AG10803 (cell line): ENCODE data around the gene SYT12.

Experiments used
- DNase-seq: peaks from one replicate; pipeline ENCODE4 v3.0.0; 2010; ENCODE audit warnings: low read depth
- H3K4me3 ChIP-seq: 2 replicates; pipeline ENCODE4 v1.5.1; 2011; ENCODE audit warnings: mild to moderate bottlenecking, low read length, control low read depth
- TF ChIP-seq, protein P1 (sequence below): conservative IDR thresholded peaks from 2 replicates; pipeline ENCODE4 v1.5.1; 2011; ENCODE audit warnings: mild to moderate bottlenecking, low read length, control low read depth, inconsistent platforms

The SYT12 gene

DNA sequence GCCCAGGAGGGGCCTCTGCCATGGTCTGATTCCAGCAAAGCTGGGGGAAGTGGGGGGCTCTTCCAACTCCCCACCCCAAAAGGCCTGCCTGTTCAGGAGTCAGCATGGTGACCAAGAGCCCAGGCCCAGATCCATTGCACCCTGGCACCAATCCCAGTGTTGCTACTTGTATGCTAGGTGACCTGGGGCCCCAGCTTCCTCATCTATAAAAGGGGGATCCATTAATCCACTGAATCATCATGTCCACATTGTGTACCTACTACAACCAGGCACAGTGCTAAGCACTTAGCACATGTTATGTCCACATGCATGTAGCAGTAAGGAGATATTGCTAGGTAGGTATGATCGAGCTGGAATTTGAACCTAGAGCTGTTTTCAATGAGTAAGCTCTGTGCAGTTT, 2.0 kb downstream of the SYT12 start:
- DNase-seq = no peak
- no peak overlapping the region for H3K4me3 ChIP-seq
- TF ChIP-seq, protein P1, sequence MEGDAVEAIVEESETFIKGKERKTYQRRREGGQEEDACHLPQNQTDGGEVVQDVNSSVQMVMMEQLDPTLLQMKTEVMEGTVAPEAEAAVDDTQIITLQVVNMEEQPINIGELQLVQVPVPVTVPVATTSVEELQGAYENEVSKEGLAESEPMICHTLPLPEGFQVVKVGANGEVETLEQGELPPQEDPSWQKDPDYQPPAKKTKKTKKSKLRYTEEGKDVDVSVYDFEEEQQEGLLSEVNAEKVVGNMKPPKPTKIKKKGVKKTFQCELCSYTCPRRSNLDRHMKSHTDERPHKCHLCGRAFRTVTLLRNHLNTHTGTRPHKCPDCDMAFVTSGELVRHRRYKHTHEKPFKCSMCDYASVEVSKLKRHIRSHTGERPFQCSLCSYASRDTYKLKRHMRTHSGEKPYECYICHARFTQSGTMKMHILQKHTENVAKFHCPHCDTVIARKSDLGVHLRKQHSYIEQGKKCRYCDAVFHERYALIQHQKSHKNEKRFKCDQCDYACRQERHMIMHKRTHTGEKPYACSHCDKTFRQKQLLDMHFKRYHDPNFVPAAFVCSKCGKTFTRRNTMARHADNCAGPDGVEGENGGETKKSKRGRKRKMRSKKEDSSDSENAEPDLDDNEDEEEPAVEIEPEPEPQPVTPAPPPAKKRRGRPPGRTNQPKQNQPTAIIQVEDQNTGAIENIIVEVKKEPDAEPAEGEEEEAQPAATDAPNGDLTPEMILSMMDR = no peak

DNA sequence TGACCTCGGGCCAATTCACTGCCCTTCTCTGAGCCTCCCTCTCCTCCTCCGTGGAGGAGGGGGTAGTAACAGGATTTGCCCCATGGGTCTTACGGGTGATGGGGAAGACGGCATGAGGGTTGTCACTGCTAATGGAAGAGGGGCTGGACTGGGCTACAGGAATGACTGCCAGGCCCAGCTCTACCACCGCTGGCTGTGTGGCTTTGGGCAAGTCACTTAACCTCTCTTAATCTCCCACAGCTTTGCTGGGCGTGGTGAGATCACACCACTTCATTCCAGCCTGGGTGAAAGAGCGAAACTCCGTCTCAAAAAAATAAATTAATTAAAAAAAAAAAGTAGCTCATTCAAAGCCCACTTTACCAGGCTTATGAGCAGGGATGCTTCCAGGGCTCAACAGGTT, 2.8 kb downstream of the SYT12 start:
- no peak for DNase-seq
- TF ChIP-seq, protein P1 = no peak
- no peak overlapping the region for H3K4me3 ChIP-seq

DNA sequence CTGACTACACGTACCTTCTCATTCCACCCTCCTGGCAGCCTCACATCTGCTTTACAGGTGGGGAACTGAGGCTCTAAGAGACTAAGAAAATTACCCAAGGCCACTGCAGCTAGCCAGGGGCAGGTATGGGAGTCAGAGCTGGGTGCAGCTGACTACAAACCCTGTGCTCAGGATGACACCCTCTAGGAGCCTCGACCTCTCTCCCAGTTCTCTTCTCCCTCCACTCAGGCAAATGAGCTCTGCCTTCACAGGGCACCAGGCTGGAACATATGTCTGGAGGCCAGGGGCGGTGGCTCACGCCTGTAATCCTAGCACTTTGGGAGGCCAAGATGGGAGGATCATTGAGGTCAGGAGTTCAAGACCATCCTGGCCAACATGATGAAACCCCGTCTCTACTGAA, 4.0 kb downstream of the SYT12 start:
- TF ChIP-seq, protein P1 = no peak
- no peak for DNase-seq
- H3K4me3 ChIP-seq = no peak overlapping the region

DNA sequence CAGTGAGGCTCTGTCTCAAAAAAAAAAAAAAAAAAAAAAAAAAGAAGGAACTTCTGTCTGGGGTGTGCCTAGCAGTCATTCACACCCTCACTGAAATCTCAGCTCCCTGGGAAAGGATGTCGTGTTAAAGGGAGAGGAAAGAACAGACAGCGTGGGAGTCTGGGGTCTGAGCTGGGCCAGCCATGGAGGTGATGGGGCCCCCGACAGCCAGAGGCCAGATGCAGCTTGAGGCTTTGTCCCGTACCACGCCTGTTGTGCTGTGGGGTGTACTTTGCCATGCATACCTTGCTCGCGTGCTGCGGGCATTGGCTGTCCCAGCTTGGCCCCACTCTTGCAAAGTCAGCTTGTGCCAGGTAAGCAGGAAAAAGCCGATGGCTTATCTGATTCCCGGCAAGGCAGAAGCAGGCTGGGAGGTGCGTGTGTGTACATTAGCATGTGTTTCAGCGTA, 4.6 kb downstream of the SYT12 start:
- TF ChIP-seq, protein P1 = no peak
- no peak overlapping the region for H3K4me3 ChIP-seq
- DNase-seq = no peak

DNA sequence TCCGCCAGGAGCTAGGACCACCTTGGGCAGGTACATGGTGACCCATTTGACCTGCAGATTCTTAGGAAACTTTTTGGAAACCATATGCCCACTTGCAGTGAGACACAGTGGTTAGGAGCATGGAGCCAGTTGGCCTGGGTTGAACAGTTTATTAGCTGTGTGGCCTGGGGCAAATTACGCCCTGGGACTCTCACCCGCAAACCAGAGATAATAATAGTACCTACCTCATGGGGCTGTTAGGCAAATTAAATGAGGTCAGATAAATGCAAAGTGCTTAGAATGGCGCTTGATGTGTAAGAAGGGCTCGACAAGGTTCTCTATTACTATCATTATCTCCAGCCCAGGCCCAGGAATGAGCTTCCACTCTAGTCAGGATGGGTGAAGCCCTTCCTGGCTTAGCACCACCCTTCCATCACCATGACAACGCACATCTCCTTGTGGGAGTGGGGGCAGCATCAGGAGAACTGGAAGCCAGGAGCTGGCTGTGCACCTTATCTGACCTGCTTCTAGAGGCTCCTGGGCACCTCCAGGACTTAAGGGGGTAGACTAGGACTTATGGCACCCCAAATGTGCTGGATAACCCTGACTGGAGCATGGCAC, 5.1 kb downstream of the SYT12 start:
- TF ChIP-seq, protein P1 = no peak
- no peak overlapping the region for H3K4me3 ChIP-seq
- DNase-seq = no peak

DNA sequence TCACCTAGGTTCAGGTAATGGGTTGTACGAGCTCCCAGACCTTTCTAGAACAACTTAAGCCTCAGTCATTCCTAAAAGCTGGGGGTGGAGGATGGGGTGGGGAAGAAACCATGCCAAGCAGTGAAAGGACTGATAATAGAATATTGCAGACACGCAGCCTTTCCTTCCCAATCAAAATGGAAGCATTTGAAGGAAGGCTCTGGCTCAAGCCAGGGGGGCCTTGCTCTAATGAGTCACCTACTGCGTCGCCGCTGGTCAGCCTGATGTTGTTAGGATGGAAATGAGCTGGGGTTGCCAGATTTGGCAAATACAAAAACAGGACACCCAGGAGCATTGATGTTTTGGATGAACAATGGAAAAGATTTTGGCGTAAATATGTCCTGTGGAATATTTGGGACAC, 6.2 kb downstream of the SYT12 start:
- DNase-seq = no peak
- TF ChIP-seq, protein P1 = no peak

DNA sequence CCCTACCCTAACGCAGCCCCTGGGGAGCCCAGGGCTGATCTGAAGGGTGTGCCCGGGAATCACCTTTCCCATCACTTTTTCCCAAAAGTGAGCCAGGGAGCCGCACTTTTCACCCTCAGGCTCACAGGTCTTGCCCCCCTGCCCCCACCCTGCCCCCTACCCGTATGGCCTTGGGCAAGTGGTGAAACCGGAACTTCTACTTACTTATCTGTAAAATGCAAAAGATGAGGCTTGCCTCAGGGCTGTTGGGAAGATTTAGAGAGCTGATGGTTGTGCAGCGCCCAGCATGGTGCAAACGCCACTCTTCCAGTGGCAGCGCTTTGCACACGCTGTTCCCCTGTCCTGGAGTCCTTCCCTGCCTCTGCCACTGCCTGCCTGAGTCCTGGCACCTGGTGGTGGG, 8.0 kb downstream of the SYT12 start:
- no peak for DNase-seq
- TF ChIP-seq, protein P1 = no peak
- no peak overlapping the region for H3K4me3 ChIP-seq

More for the DNA sequence above, 6.2 kb downstream of the SYT12 start:
- no peak overlapping the region for H3K4me3 ChIP-seq
